HS-27A (cell line): Measurements from ENCODE around the gene SMAD5.

Experiments used
- DNase-seq: peaks from one replicate; pipeline ENCODE4 v3.0.0-alpha.2; 2012; ENCODE audit warnings: low read depth, missing footprints

SMAD5 gene

GRCh38 chr5:136132557-136133221 lies at the start of gene SMAD5:
TSS of gene SMAD5 (plus strand) at chr5:136132845. CDS start at chr5:136153761, 20,916 bp downstream.
- DNase-seq = peak; percentile 61

- DNase-seq = no peak
Observed at GRCh38 chr5:136084698-136085097, 47.9 kb upstream of the SMAD5 start.

DNA sequence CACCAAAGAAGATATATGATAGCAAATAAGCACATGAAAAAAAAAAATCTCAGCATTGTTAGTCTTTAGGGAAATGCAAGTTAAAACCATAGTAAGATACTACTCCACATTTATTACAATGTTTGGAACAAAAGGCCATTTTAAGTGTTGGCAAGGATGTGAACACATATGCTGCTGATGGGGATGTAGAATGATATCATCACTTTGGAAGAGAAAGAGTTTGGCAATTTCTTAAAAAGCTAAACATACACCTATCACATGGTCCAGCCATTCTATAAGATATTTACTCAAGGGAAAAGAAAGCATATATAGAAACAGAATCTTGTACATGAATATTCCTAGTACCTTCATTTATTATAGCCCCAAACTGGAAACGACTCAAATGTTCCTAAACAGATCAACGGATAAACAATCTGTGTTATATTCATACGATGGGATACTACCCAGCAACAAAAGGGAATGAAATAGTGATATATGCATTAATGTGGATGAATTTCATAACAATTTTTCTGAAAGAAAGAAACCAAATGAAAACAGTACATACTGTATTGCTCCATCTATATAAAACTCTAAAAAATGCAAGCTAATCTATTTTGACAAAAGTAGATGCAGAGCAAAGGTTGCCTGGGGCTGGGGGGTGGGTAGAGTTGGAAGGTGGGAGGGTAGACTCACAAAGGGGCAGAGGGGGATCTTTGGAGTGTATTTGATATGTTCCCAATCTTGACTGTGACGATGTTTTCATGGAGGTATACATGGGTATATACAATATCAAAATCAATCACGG lies 45.7 kb upstream of the SMAD5 start:
- DNase-seq = no peak

DNA sequence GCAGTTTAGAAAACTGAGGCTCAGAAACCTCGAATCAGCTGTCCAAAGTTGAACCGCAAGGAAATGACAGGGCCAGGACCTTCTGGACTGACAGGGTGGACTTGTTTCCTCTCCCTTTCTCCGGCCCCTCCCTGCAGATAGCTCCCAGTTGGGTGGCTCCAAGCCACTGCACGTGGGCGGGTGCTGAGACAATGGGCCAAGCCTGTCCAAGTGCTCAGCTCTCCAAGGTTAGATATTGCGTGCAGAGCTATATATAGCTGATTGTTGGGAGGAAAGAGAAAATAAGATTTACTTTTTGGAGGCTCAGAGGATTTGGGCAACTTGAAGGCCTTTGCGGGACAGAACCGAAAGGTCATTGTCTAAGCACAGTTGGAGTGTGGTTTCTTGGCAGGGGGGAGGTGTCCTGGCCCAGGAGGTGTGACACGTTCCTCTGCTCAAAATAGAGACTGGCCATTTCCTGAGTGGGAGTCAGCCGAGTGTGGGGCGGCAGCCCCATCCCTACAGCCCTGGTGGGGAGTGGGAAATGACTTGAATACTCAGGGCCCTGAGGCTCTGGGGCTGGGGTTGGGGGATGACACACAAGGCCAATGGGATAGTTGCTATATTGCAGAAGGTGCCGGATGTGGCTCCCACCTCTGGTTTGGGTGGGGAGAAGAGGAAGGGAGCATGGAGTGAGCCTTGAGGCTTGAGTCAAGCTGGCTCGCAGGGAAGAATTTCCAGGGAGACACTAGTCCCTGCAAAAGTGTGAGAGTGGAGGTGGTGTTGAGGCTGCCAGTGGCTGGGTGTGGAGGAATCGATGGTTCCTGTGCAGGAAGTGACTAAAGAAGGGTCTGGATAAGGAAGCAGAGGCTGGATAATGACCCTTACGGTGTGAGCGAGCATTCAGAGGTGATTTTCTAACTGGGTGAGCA lies 44.4 kb upstream of the SMAD5 start:
- DNase-seq = no peak

GRCh38 chr5:136089791-136090190 lies 42.9 kb upstream of the SMAD5 start:
- DNase-seq = no peak

DNA sequence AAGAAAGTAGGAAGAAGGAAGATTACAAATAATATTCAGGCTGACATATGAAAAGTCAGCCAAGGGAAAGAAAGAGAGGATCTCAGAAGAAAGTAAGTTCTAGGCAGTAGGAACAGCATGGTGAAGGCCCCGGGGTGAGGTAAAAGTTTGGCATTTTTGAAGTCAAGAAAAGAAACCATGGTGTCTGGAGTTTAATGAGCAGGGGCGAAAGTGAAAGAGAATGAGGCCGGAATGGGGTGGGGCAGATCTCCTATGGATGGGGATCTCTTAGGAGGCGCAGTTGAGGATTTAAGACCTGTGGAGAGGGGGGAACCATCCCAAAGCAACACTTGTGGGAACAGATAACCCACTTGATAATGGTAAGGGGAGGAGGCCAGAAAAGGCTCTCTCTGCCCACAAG lies 42.3 kb upstream of the SMAD5 start:
- no peak for DNase-seq

GRCh38 chr5:136094189-136094912 lies 38.3 kb upstream of the SMAD5 start:
- no peak for DNase-seq

GRCh38 chr5:136094913-136095641 lies 37.6 kb upstream of the SMAD5 start:
- DNase-seq = no peak

DNA sequence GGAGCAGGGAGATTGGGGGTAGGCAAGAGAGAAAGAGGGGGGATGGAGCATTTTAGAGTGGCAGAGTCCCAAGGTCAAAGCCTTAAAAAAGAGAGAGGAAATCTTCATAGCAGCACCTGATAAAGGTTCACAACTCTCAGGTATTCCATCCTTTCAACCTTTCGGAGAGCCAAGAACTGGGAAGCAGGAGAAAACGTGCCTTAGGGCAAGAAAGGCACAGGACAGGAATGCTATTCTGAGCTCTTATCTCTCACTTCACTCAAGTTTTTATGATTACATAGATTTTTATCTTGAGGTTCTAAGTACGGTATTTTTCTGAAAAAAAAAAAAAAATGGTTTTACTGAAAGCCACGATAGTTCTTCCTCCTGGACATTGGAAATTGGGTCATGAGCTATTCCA lies 34.5 kb upstream of the SMAD5 start:
- no peak for DNase-seq

DNA sequence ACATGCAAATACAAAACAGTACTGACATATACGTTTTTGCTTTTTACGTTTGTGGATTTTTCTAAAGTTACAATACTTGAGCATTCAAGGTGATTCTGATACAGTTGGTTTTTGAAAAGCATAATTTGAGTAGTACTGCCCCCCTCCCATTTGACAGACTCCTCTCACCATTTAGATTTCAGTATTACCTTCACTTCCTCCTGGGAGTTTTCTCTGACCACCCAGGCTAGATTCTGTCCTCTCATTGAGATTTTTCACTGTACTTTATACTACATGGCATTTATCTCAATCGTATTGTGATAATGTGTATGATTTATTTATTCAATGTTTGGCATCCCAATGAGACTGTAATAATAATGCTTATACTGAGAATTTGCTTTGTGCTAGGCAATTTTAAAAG lies 32.8 kb upstream of the SMAD5 start:
- no peak for DNase-seq

- DNase-seq = no peak
Observed at GRCh38 chr5:136101884-136102283, 30.8 kb upstream of the SMAD5 start.

DNA sequence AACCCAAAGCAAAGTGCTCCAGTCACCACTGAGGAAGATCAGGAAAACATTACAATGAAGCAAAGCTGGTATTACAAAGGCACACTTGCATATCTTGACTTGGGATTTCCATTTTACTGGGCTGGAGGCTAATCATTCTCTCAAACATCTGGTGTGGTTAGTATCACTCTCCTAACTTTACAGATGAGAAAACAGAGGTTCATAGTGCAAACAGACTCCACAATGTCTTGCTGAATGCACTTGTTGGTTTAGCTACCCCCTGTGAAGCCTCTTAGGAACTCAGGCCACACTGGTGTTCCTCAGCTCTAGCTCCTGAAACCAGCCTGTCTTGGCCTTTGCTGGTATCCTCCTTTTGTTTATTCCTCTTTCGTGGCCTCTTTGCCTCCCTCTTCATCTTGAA lies 29.5 kb upstream of the SMAD5 start:
- DNase-seq = no peak

- no peak for DNase-seq
Observed at GRCh38 chr5:136104306-136104965, 28.2 kb upstream of the SMAD5 start.

- no peak for DNase-seq
Observed at GRCh38 chr5:136106351-136107031, 26.2 kb upstream of the SMAD5 start.

- no peak for DNase-seq
Observed at GRCh38 chr5:136108180-136108611, 24.4 kb upstream of the SMAD5 start.

DNA sequence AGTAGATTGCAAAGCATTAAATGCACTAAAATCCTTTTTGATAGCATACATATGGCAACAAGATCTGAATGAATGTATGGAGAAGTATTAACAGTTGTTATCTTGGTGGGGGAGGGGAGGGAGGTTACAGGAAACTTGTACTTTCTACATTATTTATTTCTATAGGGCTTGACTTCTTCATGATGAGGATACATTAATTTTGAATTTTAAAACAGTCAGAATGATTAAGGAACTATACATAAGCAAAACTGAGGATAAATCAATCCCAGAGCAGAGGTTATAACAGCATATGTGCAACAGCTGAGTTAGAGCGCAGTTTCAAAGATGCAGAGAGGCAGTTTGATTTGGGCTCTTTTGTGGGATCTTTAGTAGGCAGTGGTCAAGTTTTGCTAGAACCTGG lies 23.9 kb upstream of the SMAD5 start:
- no peak for DNase-seq

DNA sequence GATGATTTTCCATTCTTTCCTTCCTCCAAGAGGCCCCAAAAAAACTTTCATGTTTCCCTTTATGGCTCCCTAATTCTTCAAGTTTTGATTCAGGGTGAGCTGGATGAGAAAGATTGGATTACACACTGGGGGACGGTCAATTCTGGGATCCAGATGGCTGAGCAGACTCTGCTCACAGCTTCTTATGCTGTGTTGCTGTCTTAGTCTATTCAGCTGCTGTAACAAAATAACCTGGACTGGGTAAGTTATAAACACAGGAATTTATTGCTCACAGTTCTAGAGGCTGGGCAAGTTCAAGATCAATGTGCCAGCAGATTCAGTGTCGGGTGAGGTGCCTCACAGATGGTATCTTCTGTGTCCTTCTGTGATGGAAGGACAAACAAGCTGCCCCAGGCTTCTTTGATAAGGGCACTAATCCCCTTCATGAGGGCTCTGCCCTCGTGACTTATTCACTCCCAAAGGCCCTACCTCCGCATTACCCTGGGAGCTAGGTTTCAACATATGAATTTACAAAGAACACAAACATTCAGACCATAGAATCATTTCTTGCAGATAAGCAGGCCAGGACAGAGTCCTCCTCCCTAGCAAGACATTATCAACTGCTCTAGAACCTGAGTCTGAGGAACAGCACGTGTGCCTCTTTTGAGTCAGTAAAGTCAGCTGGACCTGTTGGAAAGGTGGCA lies 23.1 kb upstream of the SMAD5 start:
- DNase-seq = no peak

GRCh38 chr5:136113606-136114005 lies 19.0 kb upstream of the SMAD5 start:
- DNase-seq = no peak

- no peak for DNase-seq
Observed at GRCh38 chr5:136114414-136115125, 18.1 kb upstream of the SMAD5 start.
